Measurements from ENCODE around the gene FOXI3. TPM values are rescaled to one million over a fixed set of nuclear protein-coding genes. Genes with fewer than 3 reads are reported as not detected.

FOXI3 gene
- total RNA-seq, 1 donor from 2014 or later, result not detected

DNA sequence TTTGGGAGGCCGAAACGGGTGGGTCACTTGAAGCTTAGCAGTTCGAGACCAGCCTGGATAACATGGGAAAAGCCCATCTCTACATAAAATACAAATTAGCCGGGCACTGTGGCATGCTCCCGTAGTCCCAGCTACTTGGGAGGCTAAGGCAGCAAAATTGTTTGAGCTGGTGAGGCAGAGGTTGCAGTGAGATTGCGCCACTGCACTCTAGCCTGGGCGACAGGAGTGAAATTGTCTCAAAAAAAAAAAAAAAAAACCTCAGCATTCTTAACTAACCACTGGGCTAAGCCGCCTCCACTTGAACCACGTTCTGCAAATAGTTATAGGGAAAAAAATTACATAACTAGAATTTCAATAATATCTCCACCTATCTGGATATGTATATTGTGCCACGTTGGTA lies 2.3 kb downstream of the FOXI3 start:
- intact Hi-C loops (cut with DNase I), result no loop called here
- Histone ChIP-seq H3K27me3 (peaks cover 12% of the 10 kb centered on the region), H3K4me3 (no peak overlapping the region), H3K36me3 (no peaks in the 10 kb centered on the region), H3K27ac (no peak overlapping the region), H3K9me3 (no peaks in the 10 kb centered on the region), H3K4me1 (no peaks in the 10 kb centered on the region)
- TF ChIP-seq, protein P1, sequence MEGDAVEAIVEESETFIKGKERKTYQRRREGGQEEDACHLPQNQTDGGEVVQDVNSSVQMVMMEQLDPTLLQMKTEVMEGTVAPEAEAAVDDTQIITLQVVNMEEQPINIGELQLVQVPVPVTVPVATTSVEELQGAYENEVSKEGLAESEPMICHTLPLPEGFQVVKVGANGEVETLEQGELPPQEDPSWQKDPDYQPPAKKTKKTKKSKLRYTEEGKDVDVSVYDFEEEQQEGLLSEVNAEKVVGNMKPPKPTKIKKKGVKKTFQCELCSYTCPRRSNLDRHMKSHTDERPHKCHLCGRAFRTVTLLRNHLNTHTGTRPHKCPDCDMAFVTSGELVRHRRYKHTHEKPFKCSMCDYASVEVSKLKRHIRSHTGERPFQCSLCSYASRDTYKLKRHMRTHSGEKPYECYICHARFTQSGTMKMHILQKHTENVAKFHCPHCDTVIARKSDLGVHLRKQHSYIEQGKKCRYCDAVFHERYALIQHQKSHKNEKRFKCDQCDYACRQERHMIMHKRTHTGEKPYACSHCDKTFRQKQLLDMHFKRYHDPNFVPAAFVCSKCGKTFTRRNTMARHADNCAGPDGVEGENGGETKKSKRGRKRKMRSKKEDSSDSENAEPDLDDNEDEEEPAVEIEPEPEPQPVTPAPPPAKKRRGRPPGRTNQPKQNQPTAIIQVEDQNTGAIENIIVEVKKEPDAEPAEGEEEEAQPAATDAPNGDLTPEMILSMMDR (IDR thresholded peaks at IDR 0.05), result no peak
- DNase-seq (ENCODE audit: low spot score in 2 of 2), result no peak

DNA sequence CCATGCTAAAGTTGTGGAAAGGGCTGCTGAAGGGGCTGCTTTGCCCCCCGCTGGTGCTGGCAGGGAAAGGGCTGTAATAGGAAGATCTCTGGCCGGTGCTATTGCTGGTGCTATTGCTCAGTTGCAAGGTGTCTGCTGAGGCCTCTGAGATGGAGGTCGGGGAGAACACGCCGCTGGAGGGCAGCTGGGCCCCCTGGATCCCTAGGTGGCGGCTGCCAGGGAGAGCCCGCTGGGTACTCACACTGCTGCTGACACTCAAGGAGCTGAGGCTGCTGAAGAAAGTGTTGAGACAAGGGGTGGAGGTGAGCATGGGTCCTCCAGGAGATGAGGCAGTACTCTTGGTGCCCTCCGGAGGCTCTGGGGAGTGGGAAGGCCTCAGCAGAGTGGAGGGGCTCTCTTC lies 4.2 kb downstream of the FOXI3 start:
- H3K36me3 ChIP-seq, result no peaks in the 10 kb centered on the region
- no peak overlapping the region for H3K27ac ChIP-seq
- no peaks in the 10 kb centered on the region for H3K4me1 ChIP-seq
- TF ChIP-seq, protein P1 (IDR thresholded peaks at IDR 0.05), result no peak
- no peak for DNase-seq (ENCODE audit: low spot score in 2 of 2)
- intact Hi-C loops (cut with DNase I), result no loop called here
- H3K27me3 ChIP-seq, result peaks cover 8% of the 10 kb centered on the region
- H3K9me3 ChIP-seq, result no peaks in the 10 kb centered on the region
- no peak overlapping the region for H3K4me3 ChIP-seq

DNA sequence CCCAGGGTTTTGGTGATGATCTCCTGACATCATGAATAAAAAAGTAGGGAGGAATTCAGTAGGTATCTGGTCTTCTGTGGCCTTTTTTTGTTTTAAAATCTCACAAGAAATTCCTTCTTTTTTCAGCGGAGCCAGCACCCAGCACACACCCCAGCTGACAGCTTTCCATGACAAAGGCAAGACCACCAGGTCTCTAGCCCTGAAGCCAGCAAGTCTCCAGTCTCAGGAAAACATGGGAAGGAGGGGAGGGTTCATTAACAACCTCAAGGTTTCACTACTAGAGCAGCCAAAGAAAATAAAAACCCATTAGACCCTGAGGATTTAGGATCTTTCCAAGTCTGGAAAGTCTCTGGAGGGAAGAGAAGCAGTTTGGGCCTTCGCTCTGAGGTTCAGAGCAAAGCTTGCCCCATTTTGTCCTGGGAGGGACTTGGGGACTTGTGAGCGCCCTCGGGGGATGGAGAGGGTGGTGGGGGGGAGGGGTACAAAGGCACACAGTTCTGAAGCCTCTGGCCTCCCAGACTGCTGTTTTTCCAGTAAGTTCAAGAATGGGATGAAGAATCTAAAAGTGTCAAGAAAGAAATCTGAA lies 9.0 kb downstream of the FOXI3 start:
- no peaks in the 10 kb centered on the region for H3K36me3 ChIP-seq
- intact Hi-C loops (cut with DNase I), result no loop called here
- H3K4me3 ChIP-seq, result no peak overlapping the region
- peak in 1 of 2 donors; percentile 30 for DNase-seq (ENCODE audit: low spot score in 2 of 2)
- no peaks in the 10 kb centered on the region for H3K9me3 ChIP-seq
- no peak overlapping the region for H3K27ac ChIP-seq
- TF ChIP-seq, protein P1 (IDR thresholded peaks at IDR 0.05), result no peak
- H3K4me1 ChIP-seq, result no peaks in the 10 kb centered on the region
- H3K27me3 ChIP-seq, result no peaks in the 10 kb centered on the region

DNA sequence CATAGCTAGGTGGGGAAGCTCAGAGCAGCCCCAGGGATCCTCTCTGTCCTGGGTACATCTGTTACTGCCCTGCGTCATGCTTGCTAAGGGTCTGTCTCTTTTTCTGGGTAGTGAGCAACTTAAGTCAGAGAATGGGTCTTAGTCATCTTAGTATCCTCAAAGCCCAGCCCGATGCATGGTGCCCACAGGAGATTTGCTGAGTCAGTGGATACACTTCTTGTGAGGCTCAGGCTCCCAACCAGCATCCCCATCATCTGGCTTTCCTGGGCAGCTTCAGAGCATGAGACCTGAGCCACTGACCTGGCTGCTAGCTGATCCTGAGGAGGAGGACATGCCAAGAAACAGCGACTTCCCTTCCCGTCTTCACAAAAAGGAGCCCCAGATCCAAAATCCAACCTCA lies 10.0 kb downstream of the FOXI3 start:
- H3K36me3 ChIP-seq, result no peaks in the 10 kb centered on the region
- no peaks in the 10 kb centered on the region for H3K27me3 ChIP-seq
- H3K4me3 ChIP-seq, result no peak overlapping the region
- peak in 1 of 2 donors; percentile 50 for DNase-seq (ENCODE audit: low spot score in 2 of 2)
- TF ChIP-seq, protein P1 (IDR thresholded peaks at IDR 0.05), result no peak
- H3K27ac ChIP-seq, result no peak overlapping the region
- intact Hi-C loops (cut with DNase I), result no loop called here
- no peaks in the 10 kb centered on the region for H3K4me1 ChIP-seq
- H3K9me3 ChIP-seq, result no peaks in the 10 kb centered on the region

DNA sequence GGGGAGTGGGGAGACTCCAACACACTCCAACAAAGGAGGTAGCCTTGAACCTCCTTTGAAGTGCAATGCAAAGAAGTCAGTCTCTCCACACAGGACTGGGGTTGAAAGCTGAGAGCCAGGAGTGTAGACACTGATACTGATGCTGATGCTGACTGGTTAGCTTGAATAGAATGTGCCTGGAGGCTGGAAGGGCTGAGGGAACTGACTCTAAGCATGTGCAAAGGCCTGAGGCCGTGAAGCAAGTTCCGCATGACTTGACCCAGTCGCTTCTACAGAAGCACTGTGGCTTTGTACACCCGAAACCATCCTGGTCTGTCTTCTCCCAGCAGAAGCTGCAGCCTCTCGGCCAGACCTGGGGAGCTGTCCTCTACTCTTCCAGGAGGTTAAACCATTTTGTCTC lies 10.4 kb downstream of the FOXI3 start:
- TF ChIP-seq, protein P1 (IDR thresholded peaks at IDR 0.05), result no peak
- Histone ChIP-seq H3K36me3 (no peaks in the 10 kb centered on the region), H3K27ac (no peak overlapping the region), H3K4me3 (no peak overlapping the region), H3K4me1 (no peaks in the 10 kb centered on the region), H3K27me3 (no peaks in the 10 kb centered on the region), H3K9me3 (no peaks in the 10 kb centered on the region)
- intact Hi-C loops (cut with DNase I), result no loop called here
- peak in 1 of 2 donors; percentile 43 for DNase-seq (ENCODE audit: low spot score in 2 of 2)

DNA sequence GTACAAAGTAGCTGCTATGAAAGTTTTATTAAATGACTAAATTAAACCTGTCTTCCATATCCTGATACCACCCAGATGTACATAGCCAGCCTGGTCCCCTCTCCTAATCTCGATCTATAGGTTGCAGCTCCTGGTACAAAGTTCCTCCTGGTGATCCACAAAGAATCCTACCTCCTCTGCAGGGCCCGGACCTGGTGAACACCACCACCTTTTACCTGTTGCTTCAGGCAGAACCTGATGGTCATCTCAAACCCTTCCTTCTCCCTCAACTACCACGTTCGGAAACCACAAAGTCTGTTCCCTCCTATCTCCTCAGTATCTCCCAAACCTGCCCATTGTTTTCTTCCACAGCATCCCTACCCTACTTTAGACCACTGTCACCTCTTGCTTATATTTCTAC lies 15.5 kb downstream of the FOXI3 start:
- intact Hi-C loops (cut with DNase I), result no loop called here
- Histone ChIP-seq H3K27ac (no peak overlapping the region), H3K9me3 (no peaks in the 10 kb centered on the region), H3K4me1 (no peaks in the 10 kb centered on the region), H3K4me3 (no peak overlapping the region), H3K27me3 (no peaks in the 10 kb centered on the region), H3K36me3 (no peaks in the 10 kb centered on the region)
- TF ChIP-seq, protein P1 (IDR thresholded peaks at IDR 0.05), result no peak
- peak in 1 of 2 donors; percentile 50 for DNase-seq (ENCODE audit: low spot score in 2 of 2)

All from ascending aorta (tissue), 2 donors.